HepG2 (cell line): ENCODE results near the gene TMOD3. TPM values are rescaled to one million over a fixed set of nuclear protein-coding genes. Genes with fewer than 3 reads are reported as not detected.

Experiments used
- DNMT1 ChIP-seq: sonication (generic); formaldehyde crosslinking; IDR thresholded peaks from 2 replicates; pipeline ENCODE4 v1.5.1; 2020; ENCODE audit warnings: mild to moderate bottlenecking, missing genetic modification reagents
- GATA4 ChIP-seq: sonication (generic); IDR thresholded peaks from 2 replicates; pipeline ENCODE4 v1.6.1; 2016; ENCODE audit warnings: antibody characterized with exemption, low read depth, borderline replicate concordance
- GTF3A ChIP-seq: sonication (generic); formaldehyde crosslinking; conservative IDR thresholded peaks from 2 replicates; pipeline ENCODE4 v1.4.0; 2020; ENCODE audit warnings: mild to moderate bottlenecking, missing genetic modification reagents
- HMGA1 ChIP-seq: sonication (generic); formaldehyde crosslinking; conservative IDR thresholded peaks from 2 replicates; pipeline ENCODE4 v1.4.0; 2020; ENCODE audit warnings: missing genetic modification reagents
- MAF1 ChIP-seq: sonication (generic); formaldehyde crosslinking; IDR thresholded peaks from 2 replicates; pipeline ENCODE4 v1.5.0; 2020; ENCODE audit warnings: missing genetic modification reagents, borderline replicate concordance
- MAFG ChIP-seq: sonication (generic); formaldehyde crosslinking; IDR thresholded peaks from 2 replicates; pipeline ENCODE4 v1.5.1; 2020; ENCODE audit warnings: mild to moderate bottlenecking, missing genetic modification reagents
- MXD4 ChIP-seq: IDR thresholded peaks from 2 replicates; pipeline ENCODE4 v1.6.1; 2016; ENCODE audit warnings: mild to moderate bottlenecking, missing biosample characterization, missing genetic modification reagents
- NFIC ChIP-seq: IDR thresholded peaks from 2 replicates; pipeline ENCODE4 v1.6.1; 2012; ENCODE audit warnings: mild to moderate bottlenecking, low read length, inconsistent platforms
- PTBP1 ChIP-seq: fragments of 200-400 bp; formaldehyde crosslinking; IDR thresholded peaks from 2 replicates; pipeline ENCODE4 v1.6.1; 2018; ENCODE audit warnings: low read length, low read depth; ENCODE audit not compliant: poor library complexity, severe bottlenecking
- SAFB2 ChIP-seq: sonication (generic); formaldehyde crosslinking; IDR thresholded peaks from 2 replicates; pipeline ENCODE4 v1.5.1; 2020; ENCODE audit warnings: missing genetic modification reagents, low read depth, mild to moderate bottlenecking, borderline replicate concordance
- SMARCC2 ChIP-seq: fragments of 450-650 bp; IDR thresholded peaks from 2 replicates; pipeline ENCODE4 v1.6.1; 2017; ENCODE audit warnings: antibody characterized with exemption, mild to moderate bottlenecking
- TCF12 ChIP-seq, 2 experiments: fragments of 450-650 bp in 1 of 2; sonication (generic) in 1 of 2; formaldehyde crosslinking in 1 of 2; IDR thresholded peaks; 2 replicates each; pipeline versions ENCODE4 v1.6.1 to v1.8.0; 2017 to 2022; ENCODE audit warnings: antibody characterized with exemption in 1 of 2, mild to moderate bottlenecking in 1 of 2, missing genetic modification reagents in 1 of 2, moderate library complexity in 1 of 2
- TOPORS ChIP-seq: sonication (generic); formaldehyde crosslinking; IDR thresholded peaks from 2 replicates; pipeline ENCODE4 v1.8.0; 2023; ENCODE audit warnings: mild to moderate bottlenecking, missing genetic modification reagents
- ZBTB38 ChIP-seq: sonication (generic); formaldehyde crosslinking; IDR thresholded peaks from 2 replicates; pipeline ENCODE4 v1.5.1; 2020; ENCODE audit warnings: mild to moderate bottlenecking, missing genetic modification reagents
- ZC3H13 ChIP-seq: sonication (generic); formaldehyde crosslinking; IDR thresholded peaks from 2 replicates; pipeline ENCODE4 v1.8.1; 2023; ENCODE audit warnings: mild to moderate bottlenecking, missing genetic modification reagents, moderate library complexity
- ZNF10 ChIP-seq: sonication (generic); formaldehyde crosslinking; IDR thresholded peaks from 2 replicates; pipeline ENCODE4 v1.4.0; 2020; ENCODE audit warnings: mild to moderate bottlenecking, low read depth, missing genetic modification reagents, borderline replicate concordance
- ZNF17 ChIP-seq: sonication (generic); formaldehyde crosslinking; IDR thresholded peaks from 2 replicates; pipeline ENCODE4 v1.5.0; 2020; ENCODE audit warnings: mild to moderate bottlenecking, missing genetic modification reagents
- ZNF383 ChIP-seq: sonication (generic); formaldehyde crosslinking; IDR thresholded peaks from 2 replicates; pipeline ENCODE4 v1.4.0; 2020; ENCODE audit warnings: missing genetic modification reagents, mild to moderate bottlenecking, borderline replicate concordance
- ZNF563 ChIP-seq: sonication (generic); formaldehyde crosslinking; IDR thresholded peaks from 2 replicates; pipeline ENCODE4 v1.8.0; 2022; ENCODE audit warnings: mild to moderate bottlenecking, moderate library complexity, missing genetic modification reagents
- ZNF670 ChIP-seq: sonication (generic); formaldehyde crosslinking; IDR thresholded peaks from 2 replicates; pipeline ENCODE4 v1.8.0; 2022; ENCODE audit warnings: mild to moderate bottlenecking, missing genetic modification reagents, borderline replicate concordance
- ZNF713 ChIP-seq: sonication (generic); formaldehyde crosslinking; IDR thresholded peaks from 2 replicates; pipeline ENCODE4 v1.4.0; 2020; ENCODE audit warnings: mild to moderate bottlenecking, missing genetic modification reagents
- ZNF782 ChIP-seq: sonication (generic); formaldehyde crosslinking; IDR thresholded peaks from 2 replicates; pipeline ENCODE4 v1.4.0; 2020; ENCODE audit warnings: missing genetic modification reagents, mild to moderate bottlenecking, borderline replicate concordance
- polyA plus RNA-seq, 8 experiments: library from polyadenylated mRNA; depleted of rRNA in 3 of 8; stranded (reverse) in 7 of 8; unstranded in 1 of 8; fragments of >200 nt; fragmentation: Illumina TruSeq in 4 of 8; extraction: Trizol in 4 of 8; gene quantifications; 2 replicates each; pipeline versions ENCODE4 v1.2.1 to v1.2.3, GENCODE V29; 2011 to 2016; ENCODE audit warnings: low read depth in 4 of 8, missing spikeins in 1 of 8, mixed read lengths in 1 of 8; ENCODE audit not compliant: insufficient read depth in 1 of 8
- total RNA-seq, 5 experiments: library from RNA; depleted of rRNA; stranded (reverse); fragments of >200 nt; fragmentation: Illumina TruSeq; extraction: Trizol; gene quantifications; 2 replicates each; pipeline ENCODE4 v1.2.3, GENCODE V29; 2016; ENCODE audit warnings: low read depth in 1 of 5
- TF ChIP-seq, protein P1 (sequence below): sonication (generic); formaldehyde crosslinking; IDR thresholded peaks from 2 replicates; pipeline ENCODE4 v1.4.0; 2020; ENCODE audit warnings: missing genetic modification reagents
- TF ChIP-seq, protein P2 (sequence below): sonication (generic); formaldehyde crosslinking; IDR thresholded peaks from 2 replicates; pipeline ENCODE4 v1.5.0; 2020; ENCODE audit warnings: missing genetic modification reagents
- TF ChIP-seq, protein P3 (sequence below): sonication (generic); formaldehyde crosslinking; IDR thresholded peaks from 2 replicates; pipeline ENCODE4 v1.5.0; 2020; ENCODE audit warnings: mild to moderate bottlenecking, missing genetic modification reagents

TMOD3 gene
- total and polyA plus RNA-seq, 2 of the 13 experiments (the other 11 are each of a cell fraction or from before 2014, with no cell fraction given) = 5.1 to 23.2 TPM

DNA sequence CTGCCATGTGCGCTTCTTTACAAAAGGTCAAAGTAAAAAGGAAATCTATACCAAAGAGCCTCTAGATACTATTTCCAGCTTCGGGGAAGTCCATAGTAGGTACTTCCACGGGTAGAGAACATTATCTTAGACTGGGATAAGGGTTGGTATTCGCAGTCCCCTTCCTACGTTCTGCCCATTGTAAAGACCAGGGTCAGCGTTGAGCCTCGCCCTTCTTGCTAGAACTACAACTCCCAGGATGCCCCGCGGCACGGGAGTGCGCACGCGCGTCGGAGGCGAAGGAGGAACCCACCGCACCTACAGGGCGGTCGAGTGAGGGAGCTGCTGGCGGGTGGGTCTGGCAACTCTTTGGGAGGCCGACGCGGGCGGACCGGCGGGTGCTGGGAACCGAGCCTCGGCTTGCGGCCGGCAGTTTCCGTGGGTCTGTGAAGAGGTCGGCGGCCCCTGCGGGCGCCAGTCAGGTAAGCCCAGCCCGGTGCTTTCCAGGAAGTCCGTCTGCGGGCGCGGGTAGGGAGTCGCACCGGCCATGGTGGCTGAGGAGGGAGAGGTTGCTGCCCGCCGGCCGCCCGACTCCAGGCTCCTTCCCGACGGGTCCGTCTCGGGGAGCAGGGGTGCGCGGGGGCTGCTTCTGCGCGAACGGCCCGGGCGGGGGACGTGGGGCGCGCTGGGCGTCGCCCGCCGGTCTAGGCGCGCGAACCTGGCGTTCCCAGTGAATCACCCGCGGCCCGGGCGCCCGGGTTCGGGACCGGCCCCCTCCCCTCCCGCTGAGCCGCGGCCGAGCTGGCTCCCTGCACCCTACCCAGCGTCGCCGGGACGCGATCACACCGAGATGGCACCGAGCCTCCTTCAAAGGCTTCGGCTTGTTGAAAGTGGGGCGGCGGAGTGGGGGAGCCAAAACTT is at the start of gene TMOD3 (continued):
- TF ChIP-seq, protein P1, sequence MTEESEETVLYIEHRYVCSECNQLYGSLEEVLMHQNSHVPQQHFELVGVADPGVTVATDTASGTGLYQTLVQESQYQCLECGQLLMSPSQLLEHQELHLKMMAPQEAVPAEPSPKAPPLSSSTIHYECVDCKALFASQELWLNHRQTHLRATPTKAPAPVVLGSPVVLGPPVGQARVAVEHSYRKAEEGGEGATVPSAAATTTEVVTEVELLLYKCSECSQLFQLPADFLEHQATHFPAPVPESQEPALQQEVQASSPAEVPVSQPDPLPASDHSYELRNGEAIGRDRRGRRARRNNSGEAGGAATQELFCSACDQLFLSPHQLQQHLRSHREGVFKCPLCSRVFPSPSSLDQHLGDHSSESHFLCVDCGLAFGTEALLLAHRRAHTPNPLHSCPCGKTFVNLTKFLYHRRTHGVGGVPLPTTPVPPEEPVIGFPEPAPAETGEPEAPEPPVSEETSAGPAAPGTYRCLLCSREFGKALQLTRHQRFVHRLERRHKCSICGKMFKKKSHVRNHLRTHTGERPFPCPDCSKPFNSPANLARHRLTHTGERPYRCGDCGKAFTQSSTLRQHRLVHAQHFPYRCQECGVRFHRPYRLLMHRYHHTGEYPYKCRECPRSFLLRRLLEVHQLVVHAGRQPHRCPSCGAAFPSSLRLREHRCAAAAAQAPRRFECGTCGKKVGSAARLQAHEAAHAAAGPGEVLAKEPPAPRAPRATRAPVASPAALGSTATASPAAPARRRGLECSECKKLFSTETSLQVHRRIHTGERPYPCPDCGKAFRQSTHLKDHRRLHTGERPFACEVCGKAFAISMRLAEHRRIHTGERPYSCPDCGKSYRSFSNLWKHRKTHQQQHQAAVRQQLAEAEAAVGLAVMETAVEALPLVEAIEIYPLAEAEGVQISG (CRISPR knock-in tag) = peak; percentile 74
- TF ChIP-seq ZNF782 = no peak
- no peak for TF ChIP-seq ZC3H13 (CRISPR knock-in tag)
- no peak for TF ChIP-seq TCF12 (IDR thresholded peaks at IDR 0.05)
- peak; percentile 76 for TF ChIP-seq TCF12 (CRISPR knock-in tag; IDR thresholded peaks at IDR 0.05)
- no peak for TF ChIP-seq HMGA1 (CRISPR knock-in tag)
- TF ChIP-seq GTF3A = no peak
- TF ChIP-seq MAFG = no peak
- no peak; the same call in 1 of the 2 replicates for TF ChIP-seq ZBTB38 (CRISPR knock-in tag)
- TF ChIP-seq, protein P2, sequence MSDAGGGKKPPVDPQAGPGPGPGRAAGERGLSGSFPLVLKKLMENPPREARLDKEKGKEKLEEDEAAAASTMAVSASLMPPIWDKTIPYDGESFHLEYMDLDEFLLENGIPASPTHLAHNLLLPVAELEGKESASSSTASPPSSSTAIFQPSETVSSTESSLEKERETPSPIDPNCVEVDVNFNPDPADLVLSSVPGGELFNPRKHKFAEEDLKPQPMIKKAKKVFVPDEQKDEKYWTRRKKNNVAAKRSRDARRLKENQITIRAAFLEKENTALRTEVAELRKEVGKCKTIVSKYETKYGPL (CRISPR knock-in tag) = no peak; the same call in 1 of the 2 replicates
- TF ChIP-seq ZNF670 (CRISPR knock-in tag) = no peak
- TF ChIP-seq GATA4 = peak; percentile 66; the same call in 1 of the 2 replicates
- no peak for TF ChIP-seq DNMT1 (CRISPR knock-in tag)
- TF ChIP-seq SAFB2 (CRISPR knock-in tag) = peak; percentile 66
- TF ChIP-seq MAF1 = no peak
- TF ChIP-seq ZNF383 (CRISPR knock-in tag) = no peak
- no peak; the same call in 1 of the 2 replicates for TF ChIP-seq ZNF563 (CRISPR knock-in tag)
- TF ChIP-seq TOPORS (CRISPR knock-in tag) = no peak
- TF ChIP-seq PTBP1 = no peak
- no peak for TF ChIP-seq ZNF713
- TF ChIP-seq NFIC = no peak
- peak; percentile 48; the same call in 1 of the 2 replicates for TF ChIP-seq MXD4 (CRISPR knock-in tag)
- TF ChIP-seq ZNF10 = no peak
- TF ChIP-seq, protein P3, sequence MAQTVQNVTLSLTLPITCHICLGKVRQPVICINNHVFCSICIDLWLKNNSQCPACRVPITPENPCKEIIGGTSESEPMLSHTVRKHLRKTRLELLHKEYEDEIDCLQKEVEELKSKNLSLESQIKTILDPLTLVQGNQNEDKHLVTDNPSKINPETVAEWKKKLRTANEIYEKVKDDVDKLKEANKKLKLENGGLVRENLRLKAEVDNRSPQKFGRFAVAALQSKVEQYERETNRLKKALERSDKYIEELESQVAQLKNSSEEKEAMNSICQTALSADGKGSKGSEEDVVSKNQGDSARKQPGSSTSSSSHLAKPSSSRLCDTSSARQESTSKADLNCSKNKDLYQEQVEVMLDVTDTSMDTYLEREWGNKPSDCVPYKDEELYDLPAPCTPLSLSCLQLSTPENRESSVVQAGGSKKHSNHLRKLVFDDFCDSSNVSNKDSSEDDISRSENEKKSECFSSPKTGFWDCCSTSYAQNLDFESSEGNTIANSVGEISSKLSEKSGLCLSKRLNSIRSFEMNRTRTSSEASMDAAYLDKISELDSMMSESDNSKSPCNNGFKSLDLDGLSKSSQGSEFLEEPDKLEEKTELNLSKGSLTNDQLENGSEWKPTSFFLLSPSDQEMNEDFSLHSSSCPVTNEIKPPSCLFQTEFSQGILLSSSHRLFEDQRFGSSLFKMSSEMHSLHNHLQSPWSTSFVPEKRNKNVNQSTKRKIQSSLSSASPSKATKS = peak; percentile 25; the same call in 1 of the 2 replicates
- no peak for TF ChIP-seq ZNF17 (CRISPR knock-in tag)
- no peak for TF ChIP-seq SMARCC2
